Right lobe of liver (tissue), 6 donors: Measurements from ENCODE around the gene MKNK1. TPM values are rescaled to one million over a fixed set of nuclear protein-coding genes. Genes with fewer than 3 reads are reported as not detected.

ENCODE experiments used
- ATAC-seq, 4 donors: fragments of 200-7000 bp; cut with Tn5 transposase; one replicate each; pipeline ENCODE4 v1.9.1; 2020; ENCODE audit warnings: mild to moderate bottlenecking in 4 of 4, moderate library complexity in 4 of 4
- DNase-seq, 3 donors: peaks; one replicate each; pipeline ENCODE4 v3.0.0-alpha.2; 2020
- H3K27ac ChIP-seq, 3 donors: fragments of 200-600 bp; one replicate each; pipeline ENCODE4 v1.8.0; 2022
- H3K27me3 ChIP-seq, 2 donors: fragments of 200-600 bp; one replicate each; pipeline ENCODE4 v1.8.0; 2022
- H3K36me3 ChIP-seq, 4 donors: fragments of 200-600 bp; sonication (generic) in 1 of 4; one replicate each; pipeline versions ENCODE4 v1.5.1 to v1.8.0; 2017 to 2022; ENCODE audit warnings: control low read depth in 1 of 4
- H3K4me1 ChIP-seq, 4 donors: fragments of 200-600 bp; sonication (generic) in 1 of 4; one replicate each; pipeline versions ENCODE4 v1.5.1 to v1.8.0; 2017 to 2022; ENCODE audit warnings: control low read depth in 1 of 4
- H3K4me3 ChIP-seq, 3 donors: fragments of 200-600 bp; one replicate each; pipeline ENCODE4 v1.8.0; 2022
- H3K9me3 ChIP-seq, 4 donors: fragments of 200-600 bp; sonication (generic) in 1 of 4; one replicate each; pipeline versions ENCODE4 v1.5.1 to v1.8.0; 2017 to 2022; ENCODE audit warnings: control low read depth in 1 of 4
- POLR2A ChIP-seq: fragments of 450-650 bp; IDR thresholded peaks from one replicate; pipeline ENCODE4 v1.6.1; 2017; ENCODE audit warnings: antibody characterized with exemption, mild to moderate bottlenecking
- WGBS: methylation state at CpG from one replicate; pipeline ENCODE4 v1.1.6; 2018; ENCODE audit warnings: low coverage, low lambda C conversion rate; ENCODE audit not compliant: insufficient coverage; ENCODE audit errors: missing lambda C conversion rate; 5-methylcytosine and 5-hydroxymethylcytosine counted together
- intact Hi-C, 2 donors: fragments of 100-400 bp; cut with DNase I; formaldehyde crosslinking; loops; one replicate each; pipeline versions ENCODE4 v1.11.2 to v1.14.1; 2022
- total RNA-seq, 6 experiments: library from RNA; depleted of rRNA in 2 of 6; stranded (reverse); fragments of >200 nt in 2 of 6; fragmentation: NEBNext Ultra II Directional in 3 of 6; extraction: Animal tissue kit (Norgen Biotek cat#: 25700) in 3 of 6; gene quantifications; one replicate each; pipeline versions ENCODE4 v1.1.0 to v1.2.4, GENCODE V29; 2016 to 2023
- TF ChIP-seq, protein P1 (sequence below), 4 donors: fragments of 200-600 bp in 3 of 4; fragments of 450-650 bp in 1 of 4; IDR thresholded peaks; one replicate each; pipeline versions ENCODE4 v1.5.1 to v1.8.0; 2016 to 2022; ENCODE audit warnings: antibody characterized with exemption in 4 of 4, mild to moderate bottlenecking in 2 of 4
- donor health status: DM: no; HTN: yes; CAD: no.
- donor health status: DM: no; HTN: no; CAD: no.
- donor health status: DM: no; HTN: no; CAD: no.
- donor health status: DM: no; HTN: yes; CAD: no.
- donor health status: DM: no; HTN: yes; CAD: no.

MKNK1 gene
- total RNA-seq, 6 experiments from 2014 or later, result 17.5 to 27.2 (median 20.8) TPM

- DNase-seq (no peak), ATAC-seq (no peak)
- Histone ChIP-seq H3K4me1 (peaks cover 0 to 20% (median 4%) of the 10 kb centered on the region in 4 donors), H3K4me3 (no peak overlapping the region), H3K27ac (no peak overlapping the region), H3K9me3 (no peaks in the 10 kb centered on the region), H3K27me3 (no peaks in the 10 kb centered on the region), H3K36me3 (no peaks in the 10 kb centered on the region)
- intact Hi-C loops, result no loop called here
- TF ChIP-seq, protein P1, sequence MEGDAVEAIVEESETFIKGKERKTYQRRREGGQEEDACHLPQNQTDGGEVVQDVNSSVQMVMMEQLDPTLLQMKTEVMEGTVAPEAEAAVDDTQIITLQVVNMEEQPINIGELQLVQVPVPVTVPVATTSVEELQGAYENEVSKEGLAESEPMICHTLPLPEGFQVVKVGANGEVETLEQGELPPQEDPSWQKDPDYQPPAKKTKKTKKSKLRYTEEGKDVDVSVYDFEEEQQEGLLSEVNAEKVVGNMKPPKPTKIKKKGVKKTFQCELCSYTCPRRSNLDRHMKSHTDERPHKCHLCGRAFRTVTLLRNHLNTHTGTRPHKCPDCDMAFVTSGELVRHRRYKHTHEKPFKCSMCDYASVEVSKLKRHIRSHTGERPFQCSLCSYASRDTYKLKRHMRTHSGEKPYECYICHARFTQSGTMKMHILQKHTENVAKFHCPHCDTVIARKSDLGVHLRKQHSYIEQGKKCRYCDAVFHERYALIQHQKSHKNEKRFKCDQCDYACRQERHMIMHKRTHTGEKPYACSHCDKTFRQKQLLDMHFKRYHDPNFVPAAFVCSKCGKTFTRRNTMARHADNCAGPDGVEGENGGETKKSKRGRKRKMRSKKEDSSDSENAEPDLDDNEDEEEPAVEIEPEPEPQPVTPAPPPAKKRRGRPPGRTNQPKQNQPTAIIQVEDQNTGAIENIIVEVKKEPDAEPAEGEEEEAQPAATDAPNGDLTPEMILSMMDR (IDR thresholded peaks at IDR 0.05), result no peak
- no peak for TF ChIP-seq POLR2A
- 100% methylated on average over 2 of the region's 3 CpGs for WGBS
Measured at GRCh38 chr1:46617833-46618232, 13.8 kb upstream of the MKNK1 start.

- Histone ChIP-seq H3K27me3 (no peaks in the 10 kb centered on the region), H3K4me1 (peaks cover 0 to 22% (median 4%) of the 10 kb centered on the region in 4 donors), H3K9me3 (no peaks in the 10 kb centered on the region), H3K36me3 (no peaks in the 10 kb centered on the region), H3K4me3 (peak overlapping the region; percentile 49 to 90 (median 71)), H3K27ac (peak overlapping the region; percentile 66 to 82 (median 78))
- WGBS, result 34% methylated on average over 4 of the region's 10 CpGs
- DNase-seq (no peak), ATAC-seq (peak; percentile 7 to 57 (median 27))
- intact Hi-C loops, result no loop called here
- TF ChIP-seq, protein P1 (IDR thresholded peaks at IDR 0.05), result no peak
- TF ChIP-seq POLR2A, result no peak
Measured at GRCh38 chr1:46617108-46617800, 13.2 kb upstream of the MKNK1 start.

GRCh38 chr1:46616277-46617107, 12.4 kb upstream of the MKNK1 start, which contains the start of gene MOB3C:
Gene MOB3C (minus strand): TSS chr1:46616811. CDS start chr1:46613321, 3,490 bp downstream.
- peak within 1 kb of the TSS; percentile 66 to 82 (median 78) for H3K27ac ChIP-seq
- H3K4me1 ChIP-seq, result peaks cover 0 to 22% (median 4%) of the 10 kb centered on the region in 4 donors
- no peaks in the 10 kb centered on the region for H3K27me3 ChIP-seq
- 1% methylated on average over 12 of the region's 62 CpGs for WGBS
- H3K9me3 ChIP-seq, result no peaks in the 10 kb centered on the region
- H3K4me3 ChIP-seq, result peak within 1 kb of the TSS; percentile 49 to 90 (median 71)
- ATAC-seq (peak; percentile 88 to 95 (median 94)), DNase-seq (peak; percentile 86 to 89 (median 86))
- intact Hi-C loops, result no loop called here
- peak; percentile 88 for TF ChIP-seq POLR2A
- TF ChIP-seq, protein P1 (IDR thresholded peaks at IDR 0.05), result no peak
- H3K36me3 ChIP-seq, result no peaks in the 10 kb centered on the region

- 50% methylated on average over 2 of the region's 3 CpGs for WGBS
- ATAC-seq (no peak), DNase-seq (peak in 1 of 3 donors; percentile 47)
- intact Hi-C loops, result no loop called here
- Histone ChIP-seq H3K27ac (peak overlapping the region; percentile 66 to 82 (median 78)), H3K27me3 (no peaks in the 10 kb centered on the region), H3K9me3 (no peaks in the 10 kb centered on the region), H3K4me1 (peaks cover 0 to 22% (median 4%) of the 10 kb centered on the region in 4 donors), H3K36me3 (peaks cover 0 to 2% (median 0%) of the 10 kb centered on the region in 4 donors), H3K4me3 (peak overlapping the region; percentile 49 to 90 (median 71))
- no peak for TF ChIP-seq POLR2A
- TF ChIP-seq, protein P1 (IDR thresholded peaks at IDR 0.05), result no peak
Measured at GRCh38 chr1:46615735-46616134, 11.7 kb upstream of the MKNK1 start.
